ENCODE data around the gene RPL13A.

RPL13A gene

GRCh38 chr19:49488046-49488862 is 846 bp downstream of the RPL13A start:
- TF ChIP-seq GATA2 (IDR thresholded peaks at IDR 0.05; ENCODE audit: low read depth, low read length) (no peak), GATA3 (IDR thresholded peaks at IDR 0.05; ENCODE audit: low read depth, low read length) (no peak)

DNA sequence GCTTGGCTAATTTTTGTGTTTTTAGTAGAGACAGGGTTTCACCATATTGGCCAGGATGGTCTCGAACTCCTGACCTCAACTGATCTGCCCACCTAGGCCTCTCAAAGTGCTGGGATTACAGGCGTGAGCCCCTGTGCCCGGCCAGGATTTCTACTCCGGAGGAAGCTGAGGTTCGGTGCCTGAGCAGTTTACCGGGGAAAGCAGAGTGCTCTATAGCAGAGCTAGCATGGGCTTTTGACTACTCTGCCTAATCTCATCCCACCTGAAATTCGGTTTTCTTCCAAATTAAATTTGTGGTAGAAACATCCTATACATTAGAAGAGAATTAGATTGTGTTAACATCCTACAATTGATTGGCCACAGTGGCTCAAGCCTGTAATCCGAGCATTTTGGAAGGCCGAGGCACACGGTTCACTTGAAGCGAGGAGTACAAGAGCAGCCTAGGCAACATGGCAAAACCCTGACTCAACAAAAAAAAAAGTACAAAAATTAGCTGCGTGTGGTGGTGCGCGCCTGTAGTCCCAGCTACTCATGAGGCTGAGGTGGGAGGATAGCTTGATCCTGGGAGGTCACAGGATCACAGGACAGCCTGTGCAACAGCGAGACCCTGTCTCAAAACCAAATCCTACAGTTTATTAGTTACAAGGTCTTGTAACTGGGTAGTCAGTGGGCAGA is 1.6 kb downstream of the RPL13A start:
- no peak for TF ChIP-seq GATA3 (IDR thresholded peaks at IDR 0.05; ENCODE audit: low read depth, low read length)
- no peak for TF ChIP-seq GATA2 (IDR thresholded peaks at IDR 0.05; ENCODE audit: low read depth, low read length)

DNA sequence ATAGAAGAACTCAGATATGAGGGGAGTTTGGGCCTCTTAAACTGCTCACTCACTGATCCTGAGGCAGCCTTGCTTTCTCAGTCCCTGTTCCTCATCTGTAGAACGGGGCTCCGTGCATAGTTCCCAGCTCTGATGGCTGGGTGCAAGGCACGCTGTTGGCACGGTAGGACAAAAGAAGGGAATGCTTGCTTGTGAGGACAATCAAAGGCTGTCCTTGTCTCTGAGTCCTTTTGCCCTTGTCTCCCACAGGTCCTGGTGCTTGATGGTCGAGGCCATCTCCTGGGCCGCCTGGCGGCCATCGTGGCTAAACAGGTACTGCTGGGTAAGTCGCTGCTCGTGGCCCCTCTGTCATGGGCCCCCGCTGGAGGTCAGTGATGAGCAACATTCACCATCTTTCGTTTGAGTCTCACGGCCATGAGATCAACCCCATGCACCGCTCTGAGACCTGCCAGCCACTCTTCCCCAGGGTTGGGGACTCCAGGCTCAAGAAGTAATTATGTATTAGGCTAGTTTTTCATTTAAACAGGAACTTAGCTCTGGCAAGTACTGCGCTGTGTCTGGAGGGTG is 2.3 kb downstream of the RPL13A start:
- TF ChIP-seq GATA3 (IDR thresholded peaks at IDR 0.05; ENCODE audit: low read depth, low read length) (no peak), GATA2 (IDR thresholded peaks at IDR 0.05; ENCODE audit: low read depth, low read length) (no peak)

DNA sequence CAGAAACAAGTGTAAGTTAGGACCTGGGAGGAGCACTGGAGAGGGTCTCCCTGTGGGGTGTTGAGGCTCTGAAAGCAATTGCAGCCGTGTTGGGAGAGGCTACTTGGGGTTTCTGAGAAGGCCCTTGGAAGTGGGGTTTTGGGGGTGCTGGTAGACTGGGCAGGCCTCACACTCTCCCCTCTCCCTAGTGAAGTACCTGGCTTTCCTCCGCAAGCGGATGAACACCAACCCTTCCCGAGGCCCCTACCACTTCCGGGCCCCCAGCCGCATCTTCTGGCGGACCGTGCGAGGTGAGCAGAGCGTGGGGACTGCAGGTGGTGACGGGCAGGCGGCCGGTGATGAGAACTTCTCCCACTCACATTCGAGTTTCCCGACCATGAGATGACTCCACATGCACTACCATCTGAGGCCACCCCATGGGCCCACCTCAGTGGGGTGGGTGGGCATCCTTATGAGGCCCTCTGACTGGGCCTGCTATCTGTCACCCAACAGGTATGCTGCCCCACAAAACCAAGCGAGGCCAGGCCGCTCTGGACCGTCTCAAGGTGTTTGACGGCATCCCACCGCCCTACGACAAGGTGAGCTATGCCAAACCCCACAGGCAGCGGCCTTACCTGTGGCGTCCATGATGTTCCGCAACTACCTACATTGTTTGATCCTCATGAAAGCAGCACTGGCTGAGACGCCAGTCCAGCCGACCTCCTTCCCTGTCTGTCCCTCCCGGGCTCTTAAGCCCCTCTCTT is 3.0 kb downstream of the RPL13A start:
- TF ChIP-seq GATA2 (IDR thresholded peaks at IDR 0.05; ENCODE audit: low read depth, low read length): no peak
- TF ChIP-seq GATA3 (IDR thresholded peaks at IDR 0.05; ENCODE audit: low read depth, low read length): no peak

DNA sequence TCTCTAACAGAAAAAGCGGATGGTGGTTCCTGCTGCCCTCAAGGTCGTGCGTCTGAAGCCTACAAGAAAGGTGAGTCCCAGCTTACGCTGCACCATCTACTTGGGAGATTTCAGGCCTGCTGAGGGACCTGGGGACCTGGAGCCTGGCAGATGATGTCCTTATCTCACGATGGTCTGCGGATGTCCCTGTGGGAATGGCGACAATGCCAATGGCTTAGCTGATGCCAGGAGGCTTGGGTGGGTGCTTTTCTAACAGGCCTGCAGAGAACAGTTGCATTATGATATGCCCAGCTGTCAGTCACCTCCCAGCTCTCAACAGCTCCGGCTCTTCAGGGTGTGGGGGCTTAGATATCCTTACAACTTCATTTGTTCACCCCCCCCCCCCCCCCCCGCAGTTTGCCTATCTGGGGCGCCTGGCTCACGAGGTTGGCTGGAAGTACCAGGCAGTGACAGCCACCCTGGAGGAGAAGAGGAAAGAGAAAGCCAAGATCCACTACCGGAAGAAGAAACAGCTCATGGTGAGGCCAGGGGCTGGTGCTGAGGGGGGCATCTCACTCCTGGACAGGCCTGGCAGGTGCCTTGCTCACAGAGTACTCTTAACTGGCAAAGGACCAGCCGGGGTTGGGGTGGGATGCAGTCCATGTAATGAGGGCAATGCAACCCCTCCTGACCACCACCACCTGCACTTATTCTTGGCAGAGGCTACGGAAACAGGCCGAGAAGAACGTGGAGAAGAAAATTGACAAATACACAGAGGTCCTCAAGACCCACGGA is 3.8 kb downstream of the RPL13A start:
- TF ChIP-seq GATA3 (IDR thresholded peaks at IDR 0.05; ENCODE audit: low read depth, low read length) (no peak), GATA2 (IDR thresholded peaks at IDR 0.05; ENCODE audit: low read depth, low read length) (no peak)

DNA sequence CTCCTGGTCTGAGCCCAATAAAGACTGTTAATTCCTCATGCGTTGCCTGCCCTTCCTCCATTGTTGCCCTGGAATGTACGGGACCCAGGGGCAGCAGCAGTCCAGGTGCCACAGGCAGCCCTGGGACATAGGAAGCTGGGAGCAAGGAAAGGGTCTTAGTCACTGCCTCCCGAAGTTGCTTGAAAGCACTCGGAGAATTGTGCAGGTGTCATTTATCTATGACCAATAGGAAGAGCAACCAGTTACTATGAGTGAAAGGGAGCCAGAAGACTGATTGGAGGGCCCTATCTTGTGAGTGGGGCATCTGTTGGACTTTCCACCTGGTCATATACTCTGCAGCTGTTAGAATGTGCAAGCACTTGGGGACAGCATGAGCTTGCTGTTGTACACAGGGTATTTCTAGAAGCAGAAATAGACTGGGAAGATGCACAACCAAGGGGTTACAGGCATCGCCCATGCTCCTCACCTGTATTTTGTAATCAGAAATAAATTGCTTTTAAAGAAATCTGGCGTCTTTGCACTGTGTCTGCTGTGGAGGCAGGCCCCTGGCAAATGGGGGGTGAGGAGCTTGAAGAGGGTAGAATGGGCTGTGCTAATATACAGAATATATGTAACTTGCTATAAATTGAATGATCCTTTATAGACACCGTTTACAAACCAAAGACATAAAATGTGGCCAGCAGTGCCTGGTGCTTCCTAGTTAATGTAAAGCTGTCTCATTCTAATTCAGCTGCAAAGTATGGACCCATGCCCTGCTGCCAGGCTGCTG is 4.6 kb downstream of the RPL13A start:
- TF ChIP-seq GATA2 (IDR thresholded peaks at IDR 0.05; ENCODE audit: low read depth, low read length) (no peak), GATA3 (IDR thresholded peaks at IDR 0.05; ENCODE audit: low read depth, low read length) (no peak)

- TF ChIP-seq GATA3 (IDR thresholded peaks at IDR 0.05; ENCODE audit: low read depth, low read length) (no peak), GATA2 (IDR thresholded peaks at IDR 0.05; ENCODE audit: low read depth, low read length) (no peak)
Measured at GRCh38 chr19:49492573-49493405, 5.4 kb downstream of the RPL13A start.

- no peak for TF ChIP-seq GATA2 (IDR thresholded peaks at IDR 0.05; ENCODE audit: low read depth, low read length)
- no peak for TF ChIP-seq GATA3 (IDR thresholded peaks at IDR 0.05; ENCODE audit: low read depth, low read length)
Measured at GRCh38 chr19:49496574-49497008, 9.2 kb downstream of the RPL13A start.

DNA sequence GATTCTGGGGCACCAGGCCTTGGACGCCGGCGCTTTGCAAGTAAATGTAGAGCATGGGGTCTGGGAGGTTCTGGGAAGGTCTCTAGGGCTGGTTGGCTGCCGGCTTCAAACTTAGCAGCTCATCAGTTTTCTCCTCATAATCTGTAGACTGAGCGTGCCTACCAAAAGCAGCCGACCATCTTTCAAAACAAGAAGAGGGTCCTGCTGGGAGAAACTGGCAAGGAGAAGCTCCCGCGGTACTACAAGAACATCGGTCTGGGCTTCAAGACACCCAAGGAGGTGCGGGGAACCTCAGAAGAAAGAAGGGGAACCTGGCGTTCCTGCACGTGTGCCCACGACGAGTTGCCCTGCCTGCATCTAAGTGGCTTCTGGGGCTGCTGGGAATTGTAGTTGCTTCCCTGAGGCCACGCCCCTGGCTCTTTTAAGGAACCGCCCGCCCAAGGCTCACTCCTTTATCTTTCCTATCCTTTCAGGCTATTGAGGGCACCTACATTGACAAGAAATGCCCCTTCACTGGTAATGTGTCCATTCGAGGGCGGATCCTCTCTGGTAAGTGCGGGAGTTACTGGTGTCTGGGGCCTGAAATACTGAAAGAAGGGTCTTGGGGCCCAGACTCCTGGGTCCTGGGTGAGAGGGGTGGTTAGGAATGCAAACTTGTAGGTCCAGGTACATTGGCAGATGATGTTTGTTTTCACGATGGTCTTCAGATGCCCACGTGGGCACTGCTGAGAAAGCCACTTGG is 9.8 kb downstream of the RPL13A start:
- TF ChIP-seq GATA3 (IDR thresholded peaks at IDR 0.05; ENCODE audit: low read depth, low read length): no peak

DNA sequence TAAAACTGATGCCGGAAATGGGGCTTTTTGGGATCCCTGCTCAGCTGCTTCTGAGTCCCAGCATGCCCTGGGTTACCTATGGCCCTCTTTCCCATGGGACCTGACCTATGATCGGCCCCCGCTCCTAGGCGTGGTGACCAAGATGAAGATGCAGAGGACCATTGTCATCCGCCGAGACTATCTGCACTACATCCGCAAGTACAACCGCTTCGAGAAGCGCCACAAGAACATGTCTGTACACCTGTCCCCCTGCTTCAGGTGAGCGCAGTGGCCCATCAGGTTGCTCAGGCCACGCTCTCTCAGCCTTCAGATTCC is 10.3 kb downstream of the RPL13A start:
- TF ChIP-seq GATA3 (IDR thresholded peaks at IDR 0.05; ENCODE audit: low read depth, low read length) (no peak), GATA2 (IDR thresholded peaks at IDR 0.05; ENCODE audit: low read depth, low read length) (no peak)

- TF ChIP-seq GATA2 (IDR thresholded peaks at IDR 0.05; ENCODE audit: low read depth, low read length) (no peak), GATA3 (IDR thresholded peaks at IDR 0.05; ENCODE audit: low read depth, low read length) (no peak)
Measured at GRCh38 chr19:49498475-49498874, 11.1 kb downstream of the RPL13A start.
